ENCODE data around the gene ZNF195.
"Not testable (repeated sequence)": the region's sequence is repeated elsewhere in the genome, so short reads cannot be mapped to it uniquely, and the experiment has no call there.

Gene ZNF195

GRCh38 chr11:3412837-3413236, 33.9 kb upstream of the ZNF195 start:
- Histone ChIP-seq H3K27ac (no peak overlapping the region), H3K4me3 (no peak overlapping the region)
- DNase-seq (ENCODE audit: low spot score): no peak
- TF ChIP-seq, protein P1, sequence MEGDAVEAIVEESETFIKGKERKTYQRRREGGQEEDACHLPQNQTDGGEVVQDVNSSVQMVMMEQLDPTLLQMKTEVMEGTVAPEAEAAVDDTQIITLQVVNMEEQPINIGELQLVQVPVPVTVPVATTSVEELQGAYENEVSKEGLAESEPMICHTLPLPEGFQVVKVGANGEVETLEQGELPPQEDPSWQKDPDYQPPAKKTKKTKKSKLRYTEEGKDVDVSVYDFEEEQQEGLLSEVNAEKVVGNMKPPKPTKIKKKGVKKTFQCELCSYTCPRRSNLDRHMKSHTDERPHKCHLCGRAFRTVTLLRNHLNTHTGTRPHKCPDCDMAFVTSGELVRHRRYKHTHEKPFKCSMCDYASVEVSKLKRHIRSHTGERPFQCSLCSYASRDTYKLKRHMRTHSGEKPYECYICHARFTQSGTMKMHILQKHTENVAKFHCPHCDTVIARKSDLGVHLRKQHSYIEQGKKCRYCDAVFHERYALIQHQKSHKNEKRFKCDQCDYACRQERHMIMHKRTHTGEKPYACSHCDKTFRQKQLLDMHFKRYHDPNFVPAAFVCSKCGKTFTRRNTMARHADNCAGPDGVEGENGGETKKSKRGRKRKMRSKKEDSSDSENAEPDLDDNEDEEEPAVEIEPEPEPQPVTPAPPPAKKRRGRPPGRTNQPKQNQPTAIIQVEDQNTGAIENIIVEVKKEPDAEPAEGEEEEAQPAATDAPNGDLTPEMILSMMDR (IDR thresholded peaks at IDR 0.05): no peak

- H3K4me3 ChIP-seq; DNase-seq (ENCODE audit: low spot score); H3K27ac ChIP-seq: not testable (repeated sequence)
- TF ChIP-seq, protein P1 (IDR thresholded peaks at IDR 0.05): peak; percentile 62
Observed at GRCh38 chr11:3408722-3409121, 29.8 kb upstream of the ZNF195 start.

DNA sequence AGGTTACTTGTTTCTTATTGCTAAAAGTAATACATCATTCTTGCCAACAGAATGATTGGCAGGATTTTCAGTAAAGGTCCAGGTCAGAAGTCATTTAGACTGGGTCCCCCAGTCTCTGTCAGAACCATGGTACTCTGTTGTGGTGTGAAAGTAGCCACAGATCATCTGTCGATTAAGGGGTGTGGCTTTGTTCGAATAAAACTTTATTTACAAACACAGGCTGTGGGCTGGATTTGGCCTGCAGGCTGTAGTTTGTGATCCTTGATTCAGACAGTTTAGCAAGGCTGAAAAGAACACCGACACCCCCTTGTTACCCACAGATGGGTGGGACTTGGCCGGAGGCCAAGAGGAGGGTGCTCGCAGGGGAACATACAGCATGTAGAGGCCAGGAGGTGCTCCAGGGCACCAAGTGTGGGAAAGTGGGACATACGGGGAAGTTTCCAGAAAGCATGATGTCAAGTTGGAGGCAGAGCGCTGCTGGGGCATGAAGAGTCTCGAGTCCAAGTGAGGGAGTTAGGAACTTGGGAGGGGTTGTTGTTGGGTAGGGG, 29.2 kb upstream of the ZNF195 start:
- not testable (repeated sequence) for H3K27ac ChIP-seq; DNase-seq (ENCODE audit: low spot score); H3K4me3 ChIP-seq

- not testable (repeated sequence) for DNase-seq (ENCODE audit: low spot score); H3K4me3 ChIP-seq; H3K27ac ChIP-seq
Observed at GRCh38 chr11:3406937-3407336, 28.0 kb upstream of the ZNF195 start.

GRCh38 chr11:3406223-3406875, 27.4 kb upstream of the ZNF195 start:
- not testable (repeated sequence) for DNase-seq (ENCODE audit: low spot score); H3K4me3 ChIP-seq; H3K27ac ChIP-seq

DNA sequence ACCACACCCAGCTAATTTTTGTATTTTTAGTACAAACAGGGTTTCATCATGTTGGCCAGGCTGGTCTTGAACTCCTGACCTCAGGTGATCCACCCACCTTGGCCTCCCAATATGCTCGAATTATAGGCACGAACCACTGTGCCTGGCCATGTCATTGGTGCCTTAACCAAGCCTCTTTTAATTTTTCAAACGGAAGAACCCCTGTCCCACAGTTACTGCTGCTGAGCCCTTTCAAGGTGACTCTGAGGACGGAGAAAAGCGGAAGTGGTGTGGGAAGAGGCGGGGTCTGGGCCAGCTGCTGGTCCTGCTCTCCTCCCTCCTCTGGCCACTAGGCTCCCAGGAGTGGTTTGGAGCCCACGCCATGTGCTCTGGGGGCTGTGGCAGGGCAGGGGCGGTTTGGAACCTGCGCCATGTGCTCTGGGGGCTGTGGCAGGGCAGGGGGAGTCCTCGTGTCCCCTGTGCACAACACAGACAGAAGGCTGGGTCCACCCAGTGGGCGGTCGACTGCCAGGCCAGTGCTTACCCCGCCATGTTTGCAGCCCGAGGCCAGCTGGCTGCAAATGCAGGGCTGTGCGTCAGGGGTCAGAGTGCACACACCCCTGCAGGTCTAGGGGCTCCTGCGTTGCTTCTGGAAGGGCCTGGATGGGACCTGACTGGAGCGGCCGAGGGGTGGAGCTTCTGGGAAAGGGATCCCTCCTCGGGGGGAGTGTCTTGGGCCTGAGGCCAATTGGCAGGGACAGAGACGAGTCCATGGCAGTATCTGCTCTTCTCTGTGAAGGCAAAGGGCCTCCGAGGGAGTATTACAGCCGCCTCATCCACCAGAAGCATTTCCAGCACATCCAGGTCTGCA, 25.4 kb upstream of the ZNF195 start:
- not testable (repeated sequence) for H3K4me3 ChIP-seq; DNase-seq (ENCODE audit: low spot score); H3K27ac ChIP-seq

- DNase-seq (ENCODE audit: low spot score); H3K4me3 ChIP-seq; H3K27ac ChIP-seq: not testable (repeated sequence)
Observed at GRCh38 chr11:3402861-3403250, 23.9 kb upstream of the ZNF195 start.

DNA sequence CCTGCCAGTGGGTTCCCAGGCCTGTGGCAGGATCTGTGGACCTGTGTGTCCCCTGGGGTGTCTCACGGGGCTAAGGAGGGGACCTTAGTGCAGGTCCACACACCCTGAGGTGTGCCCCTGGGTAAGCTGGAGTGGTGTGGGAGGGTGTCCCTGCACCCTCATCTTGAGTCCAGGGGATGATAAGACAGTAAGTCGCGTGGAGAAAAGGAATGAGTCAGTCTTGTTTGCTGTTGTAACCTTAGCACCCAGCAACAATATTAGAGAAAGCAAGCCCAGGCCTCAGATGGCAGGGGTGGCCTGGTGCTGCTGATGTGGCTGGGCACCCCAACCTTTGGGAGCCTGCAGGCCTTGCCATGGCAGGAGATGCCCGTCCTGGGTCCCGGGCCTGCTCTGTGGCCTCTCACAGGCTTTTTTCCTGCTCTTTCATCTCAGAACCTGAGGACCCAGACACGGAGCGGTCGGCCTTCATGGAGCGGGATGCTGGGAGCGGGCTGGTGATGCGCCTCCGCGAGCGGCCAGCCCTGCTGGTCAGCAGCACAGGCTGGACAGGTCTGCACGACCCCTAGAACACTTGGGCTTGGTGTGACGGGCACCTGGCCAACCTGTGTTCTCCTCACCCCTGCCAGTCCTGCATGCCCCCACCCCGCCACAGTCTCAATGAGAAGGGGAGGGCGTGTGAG, 23.4 kb upstream of the ZNF195 start:
- not testable (repeated sequence) for H3K27ac ChIP-seq; DNase-seq (ENCODE audit: low spot score); H3K4me3 ChIP-seq

DNA sequence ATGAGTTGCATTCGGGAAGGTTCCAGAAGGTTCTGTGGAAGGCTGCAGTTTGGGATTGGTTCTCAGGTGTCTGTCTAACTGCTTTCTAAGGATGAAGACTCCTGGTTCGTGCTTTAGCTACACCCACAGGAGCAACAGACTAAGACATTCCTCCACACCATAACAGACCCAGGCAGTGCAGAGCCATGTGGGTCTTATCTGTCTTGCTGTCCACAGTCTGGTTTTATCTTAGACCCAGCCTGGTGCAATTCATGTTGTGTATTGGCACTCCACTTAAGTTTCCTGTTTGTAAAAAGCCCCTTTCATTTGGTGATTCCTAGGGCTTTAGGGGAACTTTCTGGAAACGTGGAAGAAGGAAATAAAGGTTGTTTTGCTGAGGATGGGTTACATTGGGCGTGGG, 22.1 kb upstream of the ZNF195 start:
- H3K27ac ChIP-seq; DNase-seq (ENCODE audit: low spot score); H3K4me3 ChIP-seq: not testable (repeated sequence)

DNA sequence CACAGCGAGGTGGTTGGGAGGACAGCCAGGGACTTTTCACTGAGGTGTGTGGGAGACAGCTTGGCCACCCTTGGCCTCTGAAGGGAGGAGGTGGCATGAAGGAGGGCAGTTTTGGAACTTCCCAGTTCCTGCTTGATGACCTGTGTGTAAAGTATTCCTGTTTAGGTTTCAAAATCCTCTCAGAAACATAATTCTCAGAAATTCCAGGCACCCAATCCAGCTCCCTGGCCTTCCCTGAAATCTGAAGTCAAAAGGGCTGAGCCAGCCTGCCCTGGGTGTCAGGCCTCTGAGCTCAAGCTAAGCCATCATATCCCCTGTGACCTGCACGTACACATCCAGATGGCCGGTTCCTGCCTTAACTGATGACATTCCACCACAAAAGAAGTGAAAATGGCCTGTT, 19.6 kb upstream of the ZNF195 start:
- not testable (repeated sequence) for DNase-seq (ENCODE audit: low spot score); H3K4me3 ChIP-seq; H3K27ac ChIP-seq

DNA sequence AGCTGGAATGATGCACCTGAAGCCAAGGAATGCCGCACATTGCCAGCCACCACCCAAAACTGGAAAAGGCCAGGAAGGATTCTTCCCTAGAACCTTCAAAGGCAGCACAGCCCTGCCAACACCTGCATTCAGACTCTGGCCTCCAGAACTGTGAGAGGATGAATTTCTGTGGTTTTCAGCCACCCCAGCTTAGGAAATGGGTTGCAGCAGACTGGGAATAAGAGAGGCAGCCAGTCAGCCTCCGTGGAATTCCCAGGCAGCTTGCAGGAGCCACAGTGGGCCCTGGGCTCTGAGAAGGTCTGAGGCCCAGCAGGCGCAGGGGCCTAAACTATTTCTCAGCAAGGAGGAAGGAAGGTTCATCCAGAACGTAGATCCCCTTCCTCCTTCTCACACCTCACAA, 19.2 kb upstream of the ZNF195 start:
- DNase-seq (ENCODE audit: low spot score); H3K27ac ChIP-seq; H3K4me3 ChIP-seq: not testable (repeated sequence)

DNA sequence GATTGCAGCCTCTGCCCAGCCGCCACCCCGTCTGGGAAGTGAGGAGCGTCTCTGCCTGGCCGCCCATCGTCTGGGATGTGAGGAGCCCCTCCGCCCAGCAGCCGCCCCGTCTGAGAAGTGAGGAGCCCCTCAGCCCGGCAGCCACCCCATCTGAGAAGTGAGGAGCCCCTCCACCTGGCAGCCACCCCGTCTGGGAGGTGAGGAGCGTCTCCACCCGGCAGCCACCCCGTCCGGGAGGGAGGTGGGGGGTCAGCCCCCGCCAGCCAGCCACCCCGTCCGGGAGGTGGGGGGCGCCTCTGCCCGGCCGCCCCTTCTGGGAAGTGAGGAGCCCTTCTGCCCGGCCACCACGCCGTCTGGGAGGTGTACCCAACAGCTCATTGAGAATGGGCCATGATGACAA, 18.3 kb upstream of the ZNF195 start:
- H3K27ac ChIP-seq; DNase-seq (ENCODE audit: low spot score); H3K4me3 ChIP-seq: not testable (repeated sequence)

GRCh38 chr11:3395468-3395867, 16.5 kb upstream of the ZNF195 start:
- not testable (repeated sequence) for H3K27ac ChIP-seq; DNase-seq (ENCODE audit: low spot score); H3K4me3 ChIP-seq

DNA sequence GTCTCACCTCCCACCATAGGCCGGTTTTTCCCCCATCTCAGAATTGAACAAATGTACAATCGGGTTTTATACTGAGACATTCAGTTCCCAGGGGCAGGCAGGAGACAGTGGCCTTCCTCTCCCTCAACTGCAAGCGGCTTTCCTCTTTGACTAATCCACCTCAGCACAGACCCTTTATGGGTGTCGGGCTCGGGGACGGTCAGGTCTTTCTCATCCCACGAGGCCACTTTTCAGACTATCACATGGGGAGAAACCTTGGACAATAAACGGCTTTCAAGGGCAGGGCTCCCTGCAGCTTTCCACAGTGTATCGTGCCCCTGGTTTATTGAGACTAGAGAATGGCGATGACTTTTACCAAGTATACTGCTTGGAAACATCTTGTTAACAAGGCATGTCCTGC, 16.0 kb upstream of the ZNF195 start:
- DNase-seq (ENCODE audit: low spot score); H3K27ac ChIP-seq; H3K4me3 ChIP-seq: not testable (repeated sequence)

DNA sequence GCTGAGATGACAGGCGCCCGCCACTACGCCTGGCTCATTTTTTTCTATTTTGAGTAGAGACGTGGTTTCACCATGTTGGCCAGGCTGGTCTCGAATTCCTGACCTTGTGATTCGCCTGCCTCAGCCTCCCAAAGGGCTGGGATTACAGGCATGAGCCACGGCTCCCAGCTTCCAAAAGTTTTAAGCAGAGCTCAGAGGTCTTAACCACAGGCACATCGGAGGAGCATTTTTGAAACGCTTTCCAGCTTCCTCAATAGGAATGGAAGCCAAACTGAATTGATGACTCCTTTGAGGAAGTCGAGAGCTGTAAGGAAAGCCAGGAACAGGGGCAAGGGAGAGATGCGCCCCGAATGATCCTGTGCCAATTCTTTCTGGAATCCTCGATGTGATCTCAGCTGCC, 14.5 kb upstream of the ZNF195 start:
- DNase-seq (ENCODE audit: low spot score): not testable (repeated sequence)

More for the DNA sequence above, 14.5 kb upstream of the ZNF195 start:
- H3K27ac ChIP-seq, H3K4me3 ChIP-seq: not testable (repeated sequence)
